PC-3 (cell line): Measurements from ENCODE around the gene MTA1.

ENCODE experiments used
- EZH2 ChIP-seq: fragments of 300-600 bp; sonication (generic); IDR thresholded peaks from one replicate; pipeline ENCODE4 v1.6.1; 2017; ENCODE audit warnings: antibody characterized with exemption, mild to moderate bottlenecking, low read length; ENCODE audit not compliant: unreplicated experiment
- TF ChIP-seq, protein P1 (sequence below): fragments of 300-600 bp; sonication (generic); conservative IDR thresholded peaks from 2 replicates; pipeline ENCODE4 v1.5.1; 2017; ENCODE audit warnings: antibody characterized with exemption, low read depth, mild to moderate bottlenecking, low read length

GRCh38 chr14:105476831-105477659 lies 57.4 kb downstream of the MTA1 start:
- TF ChIP-seq EZH2, result no peak
- TF ChIP-seq, protein P1, sequence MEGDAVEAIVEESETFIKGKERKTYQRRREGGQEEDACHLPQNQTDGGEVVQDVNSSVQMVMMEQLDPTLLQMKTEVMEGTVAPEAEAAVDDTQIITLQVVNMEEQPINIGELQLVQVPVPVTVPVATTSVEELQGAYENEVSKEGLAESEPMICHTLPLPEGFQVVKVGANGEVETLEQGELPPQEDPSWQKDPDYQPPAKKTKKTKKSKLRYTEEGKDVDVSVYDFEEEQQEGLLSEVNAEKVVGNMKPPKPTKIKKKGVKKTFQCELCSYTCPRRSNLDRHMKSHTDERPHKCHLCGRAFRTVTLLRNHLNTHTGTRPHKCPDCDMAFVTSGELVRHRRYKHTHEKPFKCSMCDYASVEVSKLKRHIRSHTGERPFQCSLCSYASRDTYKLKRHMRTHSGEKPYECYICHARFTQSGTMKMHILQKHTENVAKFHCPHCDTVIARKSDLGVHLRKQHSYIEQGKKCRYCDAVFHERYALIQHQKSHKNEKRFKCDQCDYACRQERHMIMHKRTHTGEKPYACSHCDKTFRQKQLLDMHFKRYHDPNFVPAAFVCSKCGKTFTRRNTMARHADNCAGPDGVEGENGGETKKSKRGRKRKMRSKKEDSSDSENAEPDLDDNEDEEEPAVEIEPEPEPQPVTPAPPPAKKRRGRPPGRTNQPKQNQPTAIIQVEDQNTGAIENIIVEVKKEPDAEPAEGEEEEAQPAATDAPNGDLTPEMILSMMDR, result no peak
